HepG2 (cell line): ENCODE data around the gene USP8. TPM values are rescaled to one million over a fixed set of nuclear protein-coding genes. Genes with fewer than 3 reads are reported as not detected.

Experiments
- ATAC-seq: fragments of 200-7000 bp; cut with Tn5 transposase; 3 replicates; pipeline ENCODE4 v1.9.1; 2020; ENCODE audit warnings: mild to moderate bottlenecking, moderate library complexity
- Bru-seq: library from RNA; stranded (reverse); fragments of 400-500 nt; gene quantifications from one replicate; lab custom pipeline; 2021; lab: Mats Ljungman, UMichigan
- BruChase-seq, 2 experiments: library from RNA; stranded (reverse); fragments of 400-500 nt; gene quantifications; one replicate each; lab custom pipeline; 2021; lab: Mats Ljungman, UMichigan
- BruUV-seq: library from RNA; stranded (reverse); fragments of 400-500 nt; replicated peaks from 2 replicates; lab custom pipeline; 2021; lab: Mats Ljungman, UMichigan
- CTCF ChIA-PET: fragments of 300-600 bp; formaldehyde crosslinking; extraction: SDS; loops from one replicate; lab custom pipeline; 2021; ENCODE audit warnings: low total read pairs, inconsistent platforms, low intra/inter-chr PET ratio; lab: Yijun Ruan, JAX
- POLR2A ChIA-PET: fragments of 350-600 bp; sonication (Branson Sonifier 250); formaldehyde crosslinking; loops from one replicate; lab custom pipeline; 2020; ENCODE audit warnings: antibody characterized with exemption, inconsistent platforms; lab: Yijun Ruan, JAX
- DNase-seq: peaks from one replicate; pipeline ENCODE4 v3.0.0-alpha.2; 2015; ENCODE audit warnings: low spot score
- FAIRE-seq: peaks from 3 replicates; lab custom pipeline; 2011; peaks lifted over from hg19 to GRCh38; lab: Jason Lieb, UNC
- H2AFZ ChIP-seq: one replicate; pipeline ENCODE4 v1.6.1; 2011; ENCODE audit warnings: low read length, inconsistent platforms
- H3K27ac ChIP-seq: fragments of 300-600 bp; 3 replicates; pipeline ENCODE4 v1.8.0; 2011; ENCODE audit warnings: mixed run types, mild to moderate bottlenecking, mixed read lengths, low read length, inconsistent platforms; ENCODE audit not compliant: insufficient read depth; ENCODE audit errors: extremely low read length
- H3K27me3 ChIP-seq, 2 experiments: fragments of 200-600 bp in 1 of 2; 2 replicates in 1 of 2; 3 replicates in 1 of 2; pipeline versions ENCODE4 v1.6.0 to v1.8.0; 2011; ENCODE audit warnings: low read length in 2 of 2, mild to moderate bottlenecking in 2 of 2, moderate library complexity in 2 of 2, inconsistent platforms in 1 of 2; ENCODE audit not compliant: insufficient read depth in 2 of 2, control insufficient read depth in 1 of 2
- H3K36me3 ChIP-seq, 2 experiments: fragments of 200-600 bp in 1 of 2; replicated peaks in 1 of 2; 2 replicates in 1 of 2; 3 replicates in 1 of 2; pipeline versions ENCODE4 v1.5.1 to v1.8.0; 2011; ENCODE audit warnings: low read length in 2 of 2, inconsistent platforms in 1 of 2; ENCODE audit not compliant: insufficient read depth in 2 of 2, control insufficient read depth in 1 of 2
- H3K4me1 ChIP-seq: 2 replicates; pipeline ENCODE4 v1.5.1; 2012; ENCODE audit warnings: low read length, inconsistent platforms; ENCODE audit not compliant: insufficient read depth
- H3K4me2 ChIP-seq: 2 replicates; pipeline ENCODE4 v1.6.0; 2011; ENCODE audit warnings: low read depth, low read length, inconsistent platforms
- H3K4me3 ChIP-seq, 3 experiments: fragments of 200-600 bp in 1 of 3; sonication (generic), shearing (Covaris generic) in 1 of 3; replicated peaks in 1 of 3; 2 replicates each; pipeline ENCODE4 v1.5.1; 2011 to 2016; ENCODE audit warnings: low read length in 3 of 3, inconsistent platforms in 2 of 3, low read depth in 2 of 3, mild to moderate bottlenecking in 2 of 3, control low read depth in 1 of 3, mixed read lengths in 1 of 3; ENCODE audit not compliant: insufficient read depth in 1 of 3
- H3K79me2 ChIP-seq: one replicate; pipeline ENCODE4 v1.6.1; 2011; ENCODE audit warnings: low read length, inconsistent platforms; ENCODE audit not compliant: insufficient read depth
- H3K9ac ChIP-seq: 2 replicates; pipeline ENCODE4 v1.6.0; 2011; ENCODE audit warnings: mild to moderate bottlenecking, low read depth, low read length, inconsistent platforms; ENCODE audit not compliant: insufficient read depth
- H3K9me3 ChIP-seq: 2 replicates; pipeline ENCODE4 v1.5.1; 2012; ENCODE audit warnings: mild to moderate bottlenecking, low read length
- H4K20me1 ChIP-seq: 2 replicates; pipeline ENCODE4 v1.6.0; 2011; ENCODE audit warnings: inconsistent platforms, mild to moderate bottlenecking, low read length, moderate library complexity; ENCODE audit not compliant: insufficient read depth
- GLI4 ChIP-seq: sonication (generic); formaldehyde crosslinking; IDR thresholded peaks from 2 replicates; pipeline ENCODE4 v1.5.1; 2020; ENCODE audit warnings: missing genetic modification reagents, mild to moderate bottlenecking, moderate library complexity, borderline replicate concordance
- HNF1A ChIP-seq, 2 experiments: sonication (generic) in 1 of 2; formaldehyde crosslinking in 1 of 2; IDR thresholded peaks; 2 replicates each; pipeline versions ENCODE4 v1.4.0 to v1.6.1; 2016 to 2020; ENCODE audit warnings: borderline replicate concordance in 1 of 2, low read depth in 1 of 2, mild to moderate bottlenecking in 1 of 2, missing genetic modification reagents in 1 of 2
- KDM2A ChIP-seq: sonication (generic); formaldehyde crosslinking; IDR thresholded peaks from 2 replicates; pipeline ENCODE4 v1.4.0; 2020; ENCODE audit warnings: low read depth, missing genetic modification reagents, borderline replicate concordance
- KDM3A ChIP-seq: IDR thresholded peaks from 2 replicates; pipeline ENCODE4 v1.6.1; 2018; ENCODE audit warnings: low read depth, missing compliant biosample characterization
- KMT2A ChIP-seq: sonication (generic); formaldehyde crosslinking; IDR thresholded peaks from 2 replicates; pipeline ENCODE4 v1.4.0; 2020; ENCODE audit warnings: missing genetic modification reagents
- PCBP1 ChIP-seq: fragments of 200-400 bp; formaldehyde crosslinking; IDR thresholded peaks from 2 replicates; pipeline ENCODE4 v1.6.1; 2017; ENCODE audit warnings: mild to moderate bottlenecking, low read depth, low read length, borderline replicate concordance
- ZBTB26 ChIP-seq: IDR thresholded peaks from 2 replicates; pipeline ENCODE4 v1.6.1; 2016; ENCODE audit warnings: missing compliant biosample characterization, missing genetic modification reagents, borderline replicate concordance
- ZNF124 ChIP-seq: sonication (generic); formaldehyde crosslinking; IDR thresholded peaks from 2 replicates; pipeline ENCODE4 v1.4.0; 2020; ENCODE audit warnings: missing genetic modification reagents
- ZNF180 ChIP-seq: sonication (generic); formaldehyde crosslinking; IDR thresholded peaks from 2 replicates; pipeline ENCODE4 v1.4.0; 2020; ENCODE audit warnings: low read depth, missing genetic modification reagents, borderline replicate concordance
- WGBS: methylation state at CpG from one replicate; pipeline ENCODE4 v1.1.6; 2017; ENCODE audit warnings: low lambda C conversion rate; 5-methylcytosine and 5-hydroxymethylcytosine counted together
- in situ Hi-C: cut with HindIII; loops from 2 replicates; pipeline ENCODE4 v1.10.0; 2017; ENCODE audit warnings: low pct_unique_long_range_greater_than_20kb; ENCODE audit not compliant: extremely low pct_ligation_motif_present
- intact Hi-C: fragments of 100-400 bp; cut with micrococcal nuclease; formaldehyde crosslinking; loops from one replicate; pipeline ENCODE4 v1.10.0; 2022; ENCODE audit not compliant: unreplicated experiment
- long read RNA-seq, 2 experiments: library from RNA in 1 of 2; library from polyadenylated mRNA in 1 of 2; stranded (forward) in 1 of 2; unstranded in 1 of 2; transcript quantifications; one replicate each; pipeline ENCODE4 v2.0.0, GENCODE V29; 2019 to 2022
- polyA minus RNA-seq, 3 experiments: library from RNA; depleted of rRNA, polyadenylated mRNA; stranded (reverse); fragments of >200 nt; gene quantifications; 2 replicates each; pipeline ENCODE4 v1.2.3, GENCODE V29; 2011; ENCODE audit warnings: low replicate concordance in 1 of 3
- polyA plus RNA-seq, 8 experiments: library from polyadenylated mRNA; depleted of rRNA in 3 of 8; stranded (reverse) in 7 of 8; unstranded in 1 of 8; fragments of >200 nt; fragmentation: Illumina TruSeq in 4 of 8; extraction: Trizol in 4 of 8; gene quantifications; 2 replicates each; pipeline versions ENCODE4 v1.2.1 to v1.2.3, GENCODE V29; 2011 to 2016; ENCODE audit warnings: low read depth in 4 of 8, missing spikeins in 1 of 8, mixed read lengths in 1 of 8; ENCODE audit not compliant: insufficient read depth in 1 of 8
- total RNA-seq, 5 experiments: library from RNA; depleted of rRNA; stranded (reverse); fragments of >200 nt; fragmentation: Illumina TruSeq; extraction: Trizol; gene quantifications; 2 replicates each; pipeline ENCODE4 v1.2.3, GENCODE V29; 2016; ENCODE audit warnings: low read depth in 1 of 5

Gene USP8
- total RNA-seq (2016; rRNA removed; fragmentation: Illumina TruSeq; extraction: Trizol) (50.7 and 81.7 TPM in 2 replicates), polyA plus RNA-seq (2011; rRNA removed) (26.3 and 36.4 TPM in 2 replicates), polyA minus RNA-seq (2011; rRNA and poly(A)+ RNA removed; ENCODE audit: low replicate concordance) (68.4 and 120 TPM in 2 replicates), Bru-seq, nascent RNA (percentile 80 among the genes with signal in this experiment), BruChase-seq, experiment 1, labeled RNA remaining after a 6-hour chase (percentile 82 among the genes with signal in this experiment), BruChase-seq, experiment 2, labeled RNA remaining after a 2-hour chase (percentile 82 among the genes with signal in this experiment)
- total RNA-seq (2016; cell fraction: cytosol; rRNA removed; fragmentation: Illumina TruSeq; extraction: Trizol; ENCODE audit: low read depth) = 11.2 and 14.5 TPM in 2 replicates
- total RNA-seq (2016; cell fraction: insoluble cytoplasmic fraction; rRNA removed; fragmentation: Illumina TruSeq; extraction: Trizol) = 48.7 and 82.0 TPM in 2 replicates
- 30.7 and 31.0 TPM in 2 replicates for total RNA-seq (2016; cell fraction: membrane; rRNA removed; fragmentation: Illumina TruSeq; extraction: Trizol)
- 44.8 and 46.9 TPM in 2 replicates for total RNA-seq (2016; cell fraction: nucleus; rRNA removed; fragmentation: Illumina TruSeq; extraction: Trizol)
- polyA plus RNA-seq (2011; cell fraction: cytosol; rRNA removed) = 15.1 and 21.9 TPM in 2 replicates
- polyA plus RNA-seq (2011; cell fraction: nucleus; rRNA removed) = 14.4 and 15.6 TPM in 2 replicates
- polyA plus RNA-seq (2012) = 26.8 and 30.6 TPM in 2 replicates
- 3.1 and 4.0 TPM in 2 replicates for polyA plus RNA-seq (2016; cell fraction: cytosol; fragmentation: Illumina TruSeq; extraction: Trizol; ENCODE audit: low read depth)
- 52.2 and 54.4 TPM in 2 replicates for polyA plus RNA-seq (2016; cell fraction: insoluble cytoplasmic fraction; fragmentation: Illumina TruSeq; extraction: Trizol; ENCODE audit: low read depth)
- polyA plus RNA-seq (2016; cell fraction: membrane; fragmentation: Illumina TruSeq; extraction: Trizol; ENCODE audit: low read depth) = 10.5 and 10.8 TPM in 2 replicates
- polyA plus RNA-seq (2016; cell fraction: nucleus; fragmentation: Illumina TruSeq; extraction: Trizol; ENCODE audit: insufficient read depth, low read depth) = 36.0 and 40.8 TPM in 2 replicates
- polyA minus RNA-seq (2011; cell fraction: cytosol; rRNA and poly(A)+ RNA removed) = 30.4 and 31.0 TPM in 2 replicates
- 80.5 and 86.0 TPM in 2 replicates for polyA minus RNA-seq (2011; cell fraction: nucleus; rRNA and poly(A)+ RNA removed)
- long read RNA-seq, experiment 1, full-length matches to known transcripts = 5 of 27 reads
- long read RNA-seq, experiment 1, partial matches to known transcripts = 21 of 27 reads
- long read RNA-seq, experiment 1, other reads (novel, unspliced or antisense) = 1 of 27 reads
- long read RNA-seq, experiment 2, full-length matches to known transcripts = 1 of 27 reads
- long read RNA-seq, experiment 2, partial matches to known transcripts = 18 of 27 reads
- long read RNA-seq, experiment 2, other reads (novel, unspliced or antisense) = 8 of 27 reads

GRCh38 chr15:50424066-50424890 lies at the start of gene USP8:
Gene USP8 (plus strand): TSS chr15:50424405. CDS start chr15:50439074, 14,669 bp downstream.
- CTCF ChIA-PET = no interaction called here
- peak; percentile 81 for TF ChIP-seq KDM2A (CRISPR knock-in tag)
- peak; percentile 72; the same call in 1 of the 2 replicates for TF ChIP-seq ZBTB26 (CRISPR knock-in tag)
- no peak for TF ChIP-seq HNF1A (IDR thresholded peaks at IDR 0.05; ENCODE audit: low read depth)
- peak; percentile 53; the same call in 1 of the 2 replicates for TF ChIP-seq HNF1A (CRISPR knock-in tag; IDR thresholded peaks at IDR 0.05; ENCODE audit: borderline replicate concordance)
- TF ChIP-seq KDM3A (CRISPR knock-in tag) = peak; percentile 23; the same call in 1 of the 2 replicates
- no peak; the same call in 1 of the 2 replicates for TF ChIP-seq GLI4
- peak; percentile 92 for TF ChIP-seq KMT2A (CRISPR knock-in tag)
- TF ChIP-seq ZNF180 (CRISPR knock-in tag) = no peak
- TF ChIP-seq PCBP1 = peak; percentile 50; the same call in 1 of the 2 replicates
- peak; percentile 78; the same call in 1 of the 2 replicates for TF ChIP-seq ZNF124 (CRISPR knock-in tag)

More at GRCh38 chr15:50424066-50424890, at the start of gene USP8:
- peak within 1 kb of the TSS; percentile 68 to 86 (median 80) for H3K4me3 ChIP-seq
- peaks cover 0 to 4% of the 10 kb centered on the region in 2 experiments; a peak in 2 of 5 replicates for H3K36me3 ChIP-seq
- H3K9me3 ChIP-seq = no peaks in the 10 kb centered on the region
- H3K4me1 ChIP-seq = peaks cover 50% of the 10 kb centered on the region
- H3K9ac ChIP-seq = peak within 1 kb of the TSS; percentile 89
- H3K79me2 ChIP-seq = peaks cover 48% of the 10 kb centered on the region
- WGBS = 2% methylated on average over 24 of the region's 55 CpGs
- H3K4me2 ChIP-seq = peak within 1 kb of the TSS; percentile 76
- BruUV-seq = TSS peak; percentile 85
- no peak within 1 kb of the TSS for H2AFZ ChIP-seq
- POLR2A ChIA-PET = interaction anchor here (0.8 to 4.1 kb wide), 12 partner anchors 8 to 1254 kb away, joined by 3 to 62 read pairs (median 3); partner anchors contain the start of genes GABPB1 and GALK2
- in situ Hi-C loops = no loop called here
- peak; percentile 96 for ATAC-seq
- peak within 1 kb of the TSS; percentile 89 for H3K27ac ChIP-seq
- intact Hi-C loops = loop anchor here (1.0 to 5.0 kb wide), 3 partner anchors 65 to 483 kb away; partner anchors contain the start of genes AP4E1 and GABPB1
- DNase-seq = peak; percentile 97
- FAIRE-seq = peak; percentile 80
- H4K20me1 ChIP-seq = peaks cover 11% of the 10 kb centered on the region; the same call in 1 of the 2 replicates
- H3K27me3 ChIP-seq = no peaks in the 10 kb centered on the region; a peak in 1 of 5 replicates
